Activated naive CD8-positive, alpha-beta T cell treated with anti-CD3 and anti-CD28 coated beads, Interleukin-2, amount 50 U/mL, for 24 hours (primary cell): Measurements from ENCODE around the gene STX16.

Experiments
- ATAC-seq: fragments of 150-1000 bp; cut with Tn5 transposase; one replicate; pipeline ENCODE4 v1.10.0; 2021
- DNase-seq: peaks from one replicate; pipeline ENCODE4 v3.0.0; 2021
- H3K27ac Mint-ChIP-seq: one replicate; pipeline ENCODE4 v1.8.0; 2021; ENCODE audit warnings: mild to moderate bottlenecking, mixed read lengths
- H3K27me3 Mint-ChIP-seq: one replicate; pipeline ENCODE4 v1.8.0; 2021; ENCODE audit warnings: mixed read lengths
- H3K36me3 Mint-ChIP-seq: one replicate; pipeline ENCODE4 v1.8.0; 2021; ENCODE audit warnings: low read depth, mixed read lengths
- H3K4me1 Mint-ChIP-seq: one replicate; pipeline ENCODE4 v1.8.0; 2021; ENCODE audit warnings: mixed read lengths
- H3K4me3 Mint-ChIP-seq: one replicate; pipeline ENCODE4 v1.8.0; 2021; ENCODE audit warnings: mild to moderate bottlenecking, moderate library complexity, mixed read lengths
- H3K9me3 Mint-ChIP-seq: one replicate; pipeline ENCODE4 v1.8.0; 2021; ENCODE audit warnings: mixed read lengths

Gene STX16

GRCh38 chr20:58650776-58651558, at the start of gene STX16:
Gene STX16 (plus strand): TSS chr20:58651283. CDS start chr20:58652007, 724 bp downstream.
- Mint-ChIP-seq H3K9me3 (no peaks in the 10 kb centered on the region), H3K4me1 (peaks cover 35% of the 10 kb centered on the region), H3K27me3 (no peaks in the 10 kb centered on the region), H3K36me3 (peaks cover 23% of the 10 kb centered on the region), H3K4me3 (peak within 1 kb of the TSS; percentile 99), H3K27ac (peak within 1 kb of the TSS; percentile 99)
- DNase-seq, result peak; percentile 90
- ATAC-seq, result peak; percentile 90

GRCh38 chr20:58602124-58602523, 49.0 kb upstream of the STX16 start:
- H3K27ac Mint-ChIP-seq, result no peak overlapping the region
- H3K9me3 Mint-ChIP-seq, result no peaks in the 10 kb centered on the region
- DNase-seq (no peak), ATAC-seq (no peak)
- H3K4me1 Mint-ChIP-seq, result no peaks in the 10 kb centered on the region
- no peaks in the 10 kb centered on the region for H3K27me3 Mint-ChIP-seq
- H3K4me3 Mint-ChIP-seq, result no peak overlapping the region
- H3K36me3 Mint-ChIP-seq, result no peaks in the 10 kb centered on the region

GRCh38 chr20:58603721-58604120, 47.4 kb upstream of the STX16 start:
- DNase-seq (no peak), ATAC-seq (no peak)
- Mint-ChIP-seq H3K4me3 (no peak overlapping the region), H3K27me3 (no peaks in the 10 kb centered on the region), H3K36me3 (no peaks in the 10 kb centered on the region), H3K4me1 (no peaks in the 10 kb centered on the region), H3K9me3 (no peaks in the 10 kb centered on the region), H3K27ac (no peak overlapping the region)

- H3K4me1 Mint-ChIP-seq, result no peaks in the 10 kb centered on the region
- no peak for ATAC-seq
- H3K4me3 Mint-ChIP-seq, result no peak overlapping the region
- DNase-seq, result no peak
- no peaks in the 10 kb centered on the region for H3K9me3 Mint-ChIP-seq
- H3K36me3 Mint-ChIP-seq, result no peaks in the 10 kb centered on the region
- H3K27me3 Mint-ChIP-seq, result no peaks in the 10 kb centered on the region
- no peak overlapping the region for H3K27ac Mint-ChIP-seq
These were observed 46.8 kb upstream of the STX16 start for GRCh38 chr20:58604128-58604881.

- Mint-ChIP-seq H3K36me3 (no peaks in the 10 kb centered on the region), H3K4me1 (no peaks in the 10 kb centered on the region), H3K4me3 (no peak overlapping the region), H3K27ac (no peak overlapping the region), H3K27me3 (no peaks in the 10 kb centered on the region), H3K9me3 (no peaks in the 10 kb centered on the region)
- no peak for DNase-seq
- ATAC-seq, result no peak
These were observed 45.6 kb upstream of the STX16 start for GRCh38 chr20:58605292-58606065.

- Mint-ChIP-seq H3K27ac (no peak overlapping the region), H3K4me1 (no peaks in the 10 kb centered on the region), H3K4me3 (no peak overlapping the region), H3K36me3 (no peaks in the 10 kb centered on the region), H3K9me3 (no peaks in the 10 kb centered on the region), H3K27me3 (no peaks in the 10 kb centered on the region)
- DNase-seq, result no peak
- no peak for ATAC-seq
These were observed 44.9 kb upstream of the STX16 start for GRCh38 chr20:58606184-58606583.

- Mint-ChIP-seq H3K4me1 (no peaks in the 10 kb centered on the region), H3K36me3 (no peaks in the 10 kb centered on the region), H3K9me3 (no peaks in the 10 kb centered on the region), H3K27ac (no peak overlapping the region), H3K4me3 (no peak overlapping the region), H3K27me3 (no peaks in the 10 kb centered on the region)
- DNase-seq, result no peak
- ATAC-seq, result no peak
These were observed 42.8 kb upstream of the STX16 start for GRCh38 chr20:58608096-58608840.

- DNase-seq (no peak), ATAC-seq (no peak)
- H3K36me3 Mint-ChIP-seq, result no peaks in the 10 kb centered on the region
- no peaks in the 10 kb centered on the region for H3K27me3 Mint-ChIP-seq
- no peak overlapping the region for H3K4me3 Mint-ChIP-seq
- no peak overlapping the region for H3K27ac Mint-ChIP-seq
- no peaks in the 10 kb centered on the region for H3K4me1 Mint-ChIP-seq
- H3K9me3 Mint-ChIP-seq, result no peaks in the 10 kb centered on the region
These were observed 42.1 kb upstream of the STX16 start for GRCh38 chr20:58609026-58609425.

- Mint-ChIP-seq H3K27me3 (no peaks in the 10 kb centered on the region), H3K27ac (no peak overlapping the region), H3K4me1 (no peaks in the 10 kb centered on the region), H3K9me3 (no peaks in the 10 kb centered on the region), H3K4me3 (no peak overlapping the region), H3K36me3 (no peaks in the 10 kb centered on the region)
- DNase-seq (no peak), ATAC-seq (no peak)
These were observed 40.8 kb upstream of the STX16 start for GRCh38 chr20:58610071-58610800.

- DNase-seq, result no peak
- no peak for ATAC-seq
- no peaks in the 10 kb centered on the region for H3K36me3 Mint-ChIP-seq
- no peak overlapping the region for H3K27ac Mint-ChIP-seq
- no peaks in the 10 kb centered on the region for H3K9me3 Mint-ChIP-seq
- H3K27me3 Mint-ChIP-seq, result no peaks in the 10 kb centered on the region
- no peak overlapping the region for H3K4me3 Mint-ChIP-seq
- H3K4me1 Mint-ChIP-seq, result no peaks in the 10 kb centered on the region
These were observed 40.3 kb upstream of the STX16 start for GRCh38 chr20:58610811-58611210.

GRCh38 chr20:58611236-58612030, 39.6 kb upstream of the STX16 start:
- no peaks in the 10 kb centered on the region for H3K36me3 Mint-ChIP-seq
- DNase-seq (no peak), ATAC-seq (no peak)
- H3K4me1 Mint-ChIP-seq, result no peaks in the 10 kb centered on the region
- H3K27me3 Mint-ChIP-seq, result no peaks in the 10 kb centered on the region
- H3K9me3 Mint-ChIP-seq, result no peaks in the 10 kb centered on the region
- no peak overlapping the region for H3K27ac Mint-ChIP-seq
- no peak overlapping the region for H3K4me3 Mint-ChIP-seq

- Mint-ChIP-seq H3K9me3 (no peaks in the 10 kb centered on the region), H3K27ac (no peak overlapping the region), H3K4me1 (no peaks in the 10 kb centered on the region), H3K36me3 (no peaks in the 10 kb centered on the region), H3K27me3 (no peaks in the 10 kb centered on the region), H3K4me3 (no peak overlapping the region)
- no peak for ATAC-seq
- DNase-seq, result no peak
These were observed 38.9 kb upstream of the STX16 start for GRCh38 chr20:58612121-58612691.
